ENCODE results near the gene KCNMA1.

DNA sequence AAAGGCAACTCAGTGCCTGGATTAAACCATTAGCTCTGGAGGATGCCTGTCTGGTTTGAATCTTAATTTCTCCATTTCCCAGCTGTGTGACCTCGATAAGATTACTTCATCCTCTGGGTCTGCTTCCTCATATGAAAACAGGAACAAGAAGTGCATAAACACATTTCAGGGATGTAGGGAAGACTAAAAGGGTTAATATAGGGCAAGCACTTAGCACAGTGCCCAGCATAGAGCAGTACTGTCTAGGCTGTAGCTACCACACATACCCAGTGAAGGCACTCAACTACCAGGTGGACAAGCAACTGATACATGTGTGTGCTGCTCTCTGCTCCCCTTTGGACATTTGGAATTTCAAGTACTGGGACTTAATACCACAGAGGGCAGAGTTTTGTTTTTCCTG, 85.4 kb downstream of the KCNMA1 start:
- TF ChIP-seq, protein P1, sequence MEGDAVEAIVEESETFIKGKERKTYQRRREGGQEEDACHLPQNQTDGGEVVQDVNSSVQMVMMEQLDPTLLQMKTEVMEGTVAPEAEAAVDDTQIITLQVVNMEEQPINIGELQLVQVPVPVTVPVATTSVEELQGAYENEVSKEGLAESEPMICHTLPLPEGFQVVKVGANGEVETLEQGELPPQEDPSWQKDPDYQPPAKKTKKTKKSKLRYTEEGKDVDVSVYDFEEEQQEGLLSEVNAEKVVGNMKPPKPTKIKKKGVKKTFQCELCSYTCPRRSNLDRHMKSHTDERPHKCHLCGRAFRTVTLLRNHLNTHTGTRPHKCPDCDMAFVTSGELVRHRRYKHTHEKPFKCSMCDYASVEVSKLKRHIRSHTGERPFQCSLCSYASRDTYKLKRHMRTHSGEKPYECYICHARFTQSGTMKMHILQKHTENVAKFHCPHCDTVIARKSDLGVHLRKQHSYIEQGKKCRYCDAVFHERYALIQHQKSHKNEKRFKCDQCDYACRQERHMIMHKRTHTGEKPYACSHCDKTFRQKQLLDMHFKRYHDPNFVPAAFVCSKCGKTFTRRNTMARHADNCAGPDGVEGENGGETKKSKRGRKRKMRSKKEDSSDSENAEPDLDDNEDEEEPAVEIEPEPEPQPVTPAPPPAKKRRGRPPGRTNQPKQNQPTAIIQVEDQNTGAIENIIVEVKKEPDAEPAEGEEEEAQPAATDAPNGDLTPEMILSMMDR (conservative IDR thresholded peaks at IDR 0.05) = no peak
- TF ChIP-seq EZH2 (IDR thresholded peaks at IDR 0.05; ENCODE audit: low read depth) = no peak

Measured in PC-9 (cell line).